Glomerular endothelial cell (primary cell): ENCODE measurements around the gene DHDH. TPM values are rescaled to one million over a fixed set of nuclear protein-coding genes. Genes with fewer than 3 reads are reported as not detected.

ENCODE experiments used
- DNase-seq: peaks from one replicate; pipeline ENCODE4 v3.0.0-alpha.2; 2011; ENCODE audit warnings: low read depth, low spot score; ENCODE audit errors: extremely low read depth
- total RNA-seq: library from RNA; depleted of rRNA; stranded (reverse); fragments of >200 nt; gene quantifications from 2 replicates; pipeline ENCODE4 v1.2.3, GENCODE V29; 2015

The DHDH gene
- total RNA-seq, 1 donor from 2014 or later: not detected

GRCh38 chr19:48946463-48947257 lies 13.2 kb downstream of the DHDH start:
- DNase-seq: no peak

- DNase-seq: no peak
Measured at GRCh38 chr19:48947258-48947542, 13.7 kb downstream of the DHDH start.

- DNase-seq: no peak
Measured at GRCh38 chr19:48950159-48950558, 16.7 kb downstream of the DHDH start.

- DNase-seq: no peak
Measured at GRCh38 chr19:48950830-48951519, 17.5 kb downstream of the DHDH start.

GRCh38 chr19:48953141-48953540 lies 19.6 kb downstream of the DHDH start:
- no peak for DNase-seq

- DNase-seq: no peak
Measured at GRCh38 chr19:48953990-48954594, 20.6 kb downstream of the DHDH start.

GRCh38 chr19:48954595-48955307 lies 21.3 kb downstream of the DHDH start, which contains the start of gene BAX:
Gene BAX, plus strand, starts transcription at chr19:48954875. Its CDS starts 54 bp downstream, at chr19:48954929.
- DNase-seq: no peak

- DNase-seq: no peak
Measured at GRCh38 chr19:48955308-48955958, 21.9 kb downstream of the DHDH start.

GRCh38 chr19:48958006-48958405 lies 24.5 kb downstream of the DHDH start:
- DNase-seq: no peak

- DNase-seq: no peak
Measured at GRCh38 chr19:48959341-48960239, 26.1 kb downstream of the DHDH start.

GRCh38 chr19:48961051-48961649 lies 27.7 kb downstream of the DHDH start:
- no peak for DNase-seq

- DNase-seq: no peak
Measured at GRCh38 chr19:48961673-48962028, 28.2 kb downstream of the DHDH start.

GRCh38 chr19:48962029-48962848 lies 28.7 kb downstream of the DHDH start:
- no peak for DNase-seq

- DNase-seq: no peak
Measured at GRCh38 chr19:48962849-48963165, 29.3 kb downstream of the DHDH start.

- DNase-seq: no peak
Measured at GRCh38 chr19:48963371-48964204, 30.1 kb downstream of the DHDH start.

GRCh38 chr19:48964205-48965039 lies 30.9 kb downstream of the DHDH start:
- DNase-seq: no peak
